Thyroid gland (tissue), 4 donors: ENCODE data around the gene PARD3. TPM values are rescaled to one million over a fixed set of nuclear protein-coding genes. Genes with fewer than 3 reads are reported as not detected.
A peak's percentile ranks its signal among the peaks of the same experiment; 100 is the strongest.

ENCODE experiments used
- DNase-seq, 2 donors: peaks; one replicate each; pipeline ENCODE4 v3.0.0-alpha.2; 2019
- H3K27ac ChIP-seq, 3 donors: fragments of 200-600 bp; sonication (generic); 1 replicate in 2 of 3; 2 replicates in 1 of 3; pipeline ENCODE4 v1.5.1; 2016 to 2019; ENCODE audit warnings: mild to moderate bottlenecking in 1 of 3, moderate library complexity in 1 of 3
- H3K27me3 ChIP-seq: fragments of 200-600 bp; sonication (generic); one replicate; pipeline ENCODE4 v1.5.1; 2019
- H3K36me3 ChIP-seq, 2 donors: fragments of 200-600 bp; sonication (generic); one replicate each; pipeline ENCODE4 v1.5.1; 2016 to 2019
- H3K4me1 ChIP-seq, 2 donors: fragments of 200-600 bp; sonication (generic); one replicate each; pipeline ENCODE4 v1.5.1; 2017 to 2019
- H3K4me3 ChIP-seq, 3 donors: fragments of 200-600 bp; sonication (generic); replicated peaks in 1 of 3; 1 replicate in 2 of 3; 2 replicates in 1 of 3; pipeline ENCODE4 v1.5.1; 2016; ENCODE audit warnings: mild to moderate bottlenecking in 1 of 3
- H3K9me3 ChIP-seq: fragments of 200-600 bp; sonication (generic); one replicate; pipeline ENCODE4 v1.5.1; 2017
- CTCF ChIP-seq, 6 experiments: fragments of 200-600 bp in 3 of 6; fragments of 450-650 bp in 3 of 6; sonication (generic) in 3 of 6; IDR thresholded peaks; one replicate each; pipeline ENCODE4 v1.5.1; 2016 to 2019; ENCODE audit warnings: antibody characterized with exemption in 6 of 6, mild to moderate bottlenecking in 2 of 6, inconsistent platforms in 1 of 6, moderate library complexity in 1 of 6
- POLR2A ChIP-seq, 2 donors: fragments of 450-650 bp; IDR thresholded peaks; one replicate each; pipeline ENCODE4 v1.6.1; 2017; ENCODE audit warnings: antibody characterized with exemption in 2 of 2, mild to moderate bottlenecking in 2 of 2, moderate library complexity in 1 of 2
- WGBS, 2 donors: methylation state at CpG; one replicate each; pipeline ENCODE4 v1.1.5; 2017; 5-methylcytosine and 5-hydroxymethylcytosine counted together
- intact Hi-C: fragments of 100-400 bp; cut with DNase I; formaldehyde crosslinking; loops from one replicate; pipeline ENCODE4 v1.15.1; 2023
- total RNA-seq, 4 donors: library from RNA; depleted of rRNA; stranded (reverse); fragments of >200 nt; gene quantifications; one replicate each; pipeline ENCODE4 v1.2.3, GENCODE V29; 2016

Gene PARD3
- total RNA-seq, 4 donors from 2014 or later: 48.6 to 88.4 (median 57.7) TPM

DNA sequence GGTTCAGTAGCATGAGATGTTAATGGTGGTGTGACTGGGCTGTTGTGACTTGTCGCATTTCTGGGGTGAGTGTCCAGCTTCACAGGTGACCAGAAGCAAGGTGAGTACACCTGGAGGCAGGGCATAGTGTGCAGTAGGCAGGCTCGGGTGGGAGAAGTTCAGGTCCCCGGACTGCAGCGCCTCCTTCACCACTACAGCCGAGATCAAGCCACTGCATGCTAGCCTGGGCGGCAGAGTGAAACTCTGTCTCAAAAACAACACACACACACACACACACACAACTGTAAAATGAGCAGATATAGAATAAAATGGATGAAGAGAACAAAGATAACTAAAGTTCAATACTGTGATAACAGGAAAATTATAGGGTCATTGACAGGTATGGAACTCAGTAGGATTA lies 11.1 kb upstream of the PARD3 start:
- Histone ChIP-seq H3K27me3 (no peaks in the 10 kb centered on the region), H3K4me3 (no peak overlapping the region), H3K27ac (no peak overlapping the region), H3K4me1 (no peaks in the 10 kb centered on the region), H3K36me3 (no peaks in the 10 kb centered on the region), H3K9me3 (no peaks in the 10 kb centered on the region)
- 70 to 76% methylated on average over 6 of the region's 6 CpGs for WGBS, 2 donors
- peak in 1 of 2 donors; percentile 5 for DNase-seq
- TF ChIP-seq POLR2A (IDR thresholded peaks at IDR 0.05) (no peak), CTCF (IDR thresholded peaks at IDR 0.05) (peak in 1 of 6 experiments; percentile 7)
- intact Hi-C loops: no loop called here

- no peaks in the 10 kb centered on the region for H3K4me1 ChIP-seq
- no peaks in the 10 kb centered on the region for H3K9me3 ChIP-seq
- intact Hi-C loops: no loop called here
- TF ChIP-seq CTCF (IDR thresholded peaks at IDR 0.05) (no peak), POLR2A (IDR thresholded peaks at IDR 0.05) (no peak)
- no peak overlapping the region for H3K27ac ChIP-seq
- 93 to 97% methylated on average over 2 of the region's 2 CpGs for WGBS, 2 donors
- no peaks in the 10 kb centered on the region for H3K36me3 ChIP-seq
- H3K4me3 ChIP-seq: no peak overlapping the region
- no peak for DNase-seq
- H3K27me3 ChIP-seq: no peaks in the 10 kb centered on the region
These were observed 10.3 kb upstream of the PARD3 start for GRCh38 chr10:34825414-34825813.

DNA sequence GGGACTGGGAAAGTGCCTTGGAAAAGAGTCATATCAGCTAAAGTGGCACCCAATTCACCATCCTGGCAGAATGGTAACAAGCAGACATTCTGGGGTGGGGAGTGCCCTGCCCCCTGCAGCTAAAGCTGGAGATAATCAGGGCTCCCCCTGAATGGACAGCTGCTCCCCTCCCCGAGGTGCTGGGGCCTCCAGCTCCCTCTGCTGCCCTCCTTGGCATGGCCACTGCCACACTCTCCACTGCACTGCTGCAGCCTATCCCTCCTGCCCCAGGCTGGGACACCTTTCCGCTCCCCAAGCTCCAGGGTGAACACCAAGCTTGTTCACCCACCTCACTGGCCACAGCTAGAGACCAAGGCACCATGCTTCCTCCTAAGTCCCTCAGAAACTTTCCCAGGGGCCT lies 9.8 kb upstream of the PARD3 start:
- 79 to 80% methylated on average over 2 of the region's 2 CpGs for WGBS, 2 donors
- H3K9me3 ChIP-seq: no peaks in the 10 kb centered on the region
- DNase-seq: no peak
- intact Hi-C loops: no loop called here
- H3K27ac ChIP-seq: no peak overlapping the region
- no peak for TF ChIP-seq POLR2A (IDR thresholded peaks at IDR 0.05)
- TF ChIP-seq CTCF (IDR thresholded peaks at IDR 0.05): no peak
- H3K27me3 ChIP-seq: no peaks in the 10 kb centered on the region
- H3K36me3 ChIP-seq: no peaks in the 10 kb centered on the region
- H3K4me1 ChIP-seq: no peaks in the 10 kb centered on the region
- no peak overlapping the region for H3K4me3 ChIP-seq

GRCh38 chr10:34821587-34822585 lies 6.8 kb upstream of the PARD3 start:
- Histone ChIP-seq H3K4me3 (no peak overlapping the region), H3K4me1 (peaks cover 0 to under 1% of the 10 kb centered on the region in 2 donors), H3K9me3 (no peaks in the 10 kb centered on the region), H3K27ac (no peak overlapping the region), H3K27me3 (no peaks in the 10 kb centered on the region), H3K36me3 (no peaks in the 10 kb centered on the region)
- TF ChIP-seq POLR2A (IDR thresholded peaks at IDR 0.05) (no peak), CTCF (IDR thresholded peaks at IDR 0.05) (no peak)
- WGBS, 2 donors: 87 to 91% methylated on average over 6 of the region's 6 CpGs
- intact Hi-C loops: no loop called here
- DNase-seq: no peak

DNA sequence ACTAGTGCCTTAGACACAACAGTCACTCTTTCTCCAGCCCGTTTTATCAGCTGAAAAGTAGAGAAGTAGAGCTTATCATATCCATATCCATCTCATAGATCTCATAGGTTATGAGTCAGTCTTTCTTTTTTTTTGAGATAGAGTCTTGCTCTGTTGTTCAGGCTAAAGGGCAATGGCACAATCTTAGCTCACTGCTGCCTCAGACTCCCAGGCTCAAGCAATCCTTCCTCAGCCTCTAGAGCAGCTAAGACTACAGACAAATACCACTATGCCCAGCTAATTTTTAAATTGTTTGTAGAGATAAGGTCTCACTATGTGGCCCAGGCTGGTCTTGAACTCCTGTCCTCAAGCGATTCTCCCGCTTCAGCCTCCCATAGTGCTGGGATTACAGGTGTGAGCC lies 2.5 kb upstream of the PARD3 start:
- Histone ChIP-seq H3K27ac (no peak overlapping the region), H3K4me1 (peaks cover 16 to 19% of the 10 kb centered on the region in 2 donors), H3K4me3 (no peak overlapping the region), H3K36me3 (no peaks in the 10 kb centered on the region), H3K27me3 (no peaks in the 10 kb centered on the region), H3K9me3 (no peaks in the 10 kb centered on the region)
- no peak for DNase-seq
- intact Hi-C loops: loop anchor here (10.0 kb wide), 2 partner anchors 83 to 143 kb away; no protein-coding TSS in a partner anchor
- 82 to 96% methylated on average over 3 of the region's 3 CpGs for WGBS, 2 donors
- TF ChIP-seq POLR2A (IDR thresholded peaks at IDR 0.05): no peak
- TF ChIP-seq CTCF (IDR thresholded peaks at IDR 0.05): no peak
